ENCODE measurements around the gene ARHGAP1. TPM values are rescaled to one million over a fixed set of nuclear protein-coding genes. Genes with fewer than 3 reads are reported as not detected.

Gene ARHGAP1
- total and polyA plus RNA-seq, 2 of the 13 experiments (the other 11 are each of a cell fraction or from before 2014, with no cell fraction given): 18.6 to 30.3 TPM

DNA sequence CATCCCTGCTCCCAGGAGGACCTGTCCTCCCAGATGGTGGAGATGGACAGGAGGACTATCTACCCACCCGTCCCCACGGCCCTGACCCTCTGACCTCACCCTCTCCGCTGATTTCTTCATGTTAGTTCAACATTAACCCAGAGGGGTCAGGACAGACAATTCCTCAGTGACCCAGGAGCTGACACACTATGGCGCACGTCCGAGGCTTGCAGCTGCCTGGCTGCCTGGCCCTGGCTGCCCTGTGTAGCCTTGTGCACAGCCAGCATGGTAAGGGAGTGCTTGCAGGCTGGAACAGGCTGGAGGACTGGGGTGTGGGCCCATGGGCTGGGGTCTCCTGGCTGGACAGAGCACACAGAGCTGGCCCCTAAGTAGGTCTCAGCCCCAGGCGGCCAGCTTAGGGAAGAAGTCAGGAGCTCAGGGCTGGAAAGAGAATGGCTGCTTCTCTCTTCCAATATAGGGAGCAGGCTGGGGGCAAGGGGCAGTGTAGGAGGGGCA, 18.7 kb upstream of the ARHGAP1 start, which contains the start of gene F2 (continued):
- TF ChIP-seq CTCF (CRISPR knock-in tag; IDR thresholded peaks at IDR 0.05) (no peak), JUN (CRISPR knock-in tag; IDR thresholded peaks at IDR 0.05) (peak; percentile 61), KLF16 (CRISPR knock-in tag; IDR thresholded peaks at IDR 0.05) (peak in 1 of 2 experiments; percentile 70; a peak in 2 of 4 replicates), PHF8 (CRISPR knock-in tag; IDR thresholded peaks at IDR 0.05) (peak; percentile 69), ZNF317 (CRISPR knock-in tag; IDR thresholded peaks at IDR 0.05) (0 out of 2 replicates have a peak, but pooled peaks have one; percentile 43), ZNF274 (CRISPR knock-in tag; IDR thresholded peaks at IDR 0.05) (no peak; the same call in none of the 2 replicates), SNAPC2 (CRISPR knock-in tag; IDR thresholded peaks at IDR 0.05) (peak; percentile 74; the same call in 1 of the 2 replicates), ZNF563 (CRISPR knock-in tag; IDR thresholded peaks at IDR 0.05) (no peak), ZNF615 (CRISPR knock-in tag; IDR thresholded peaks at IDR 0.05; ENCODE audit: borderline replicate concordance) (no peak), PAF1 (CRISPR knock-in tag; IDR thresholded peaks at IDR 0.05) (no peak; the same call in 1 of the 2 replicates), SRSF4 (IDR thresholded peaks at IDR 0.05; ENCODE audit: low read depth, low read length, poor library complexity, severe bottlenecking) (no peak), ARID3A (IDR thresholded peaks at IDR 0.05; ENCODE audit: low read depth, low read length) (0 out of 2 replicates have a peak, but pooled peaks have one; percentile 4), ZHX1 (CRISPR knock-in tag; IDR thresholded peaks at IDR 0.05; ENCODE audit: low read depth) (peak; percentile 60)
- TF ChIP-seq, protein P1, sequence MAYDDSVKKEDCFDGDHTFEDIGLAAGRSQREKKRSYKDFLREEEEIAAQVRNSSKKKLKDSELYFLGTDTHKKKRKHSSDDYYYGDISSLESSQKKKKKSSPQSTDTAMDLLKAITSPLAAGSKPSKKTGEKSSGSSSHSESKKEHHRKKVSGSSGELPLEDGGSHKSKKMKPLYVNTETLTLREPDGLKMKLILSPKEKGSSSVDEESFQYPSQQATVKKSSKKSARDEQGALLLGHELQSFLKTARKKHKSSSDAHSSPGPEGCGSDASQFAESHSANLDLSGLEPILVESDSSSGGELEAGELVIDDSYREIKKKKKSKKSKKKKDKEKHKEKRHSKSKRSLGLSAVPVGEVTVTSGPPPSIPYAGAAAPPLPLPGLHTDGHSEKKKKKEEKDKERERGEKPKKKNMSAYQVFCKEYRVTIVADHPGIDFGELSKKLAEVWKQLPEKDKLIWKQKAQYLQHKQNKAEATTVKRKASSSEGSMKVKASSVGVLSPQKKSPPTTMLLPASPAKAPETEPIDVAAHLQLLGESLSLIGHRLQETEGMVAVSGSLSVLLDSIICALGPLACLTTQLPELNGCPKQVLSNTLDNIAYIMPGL (CRISPR knock-in tag; IDR thresholded peaks at IDR 0.05; ENCODE audit: borderline replicate concordance in 1 of 2, low read depth in 1 of 2): peak in 1 of 2 experiments; percentile 21; a peak in 2 of 4 replicates
- TF ChIP-seq, protein P2, sequence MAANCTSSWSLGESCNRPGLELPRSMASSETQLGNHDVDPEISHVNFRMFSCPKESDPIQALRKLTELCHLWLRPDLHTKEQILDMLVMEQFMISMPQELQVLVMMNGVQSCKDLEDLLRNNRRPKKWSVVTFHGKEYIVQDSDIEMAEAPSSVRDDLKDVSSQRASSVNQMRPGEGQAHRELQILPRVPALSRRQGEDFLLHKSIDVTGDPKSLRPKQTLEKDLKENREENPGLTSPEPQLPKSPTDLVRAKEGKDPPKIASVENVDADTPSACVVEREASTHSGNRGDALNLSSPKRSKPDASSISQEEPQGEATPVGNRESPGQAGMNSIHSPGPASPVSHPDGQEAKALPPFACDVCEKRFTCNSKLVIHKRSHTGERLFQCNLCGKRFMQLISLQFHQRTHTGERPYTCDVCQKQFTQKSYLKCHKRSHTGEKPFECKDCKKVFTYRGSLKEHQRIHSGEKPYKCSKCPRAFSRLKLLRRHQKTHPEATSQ (CRISPR knock-in tag; IDR thresholded peaks at IDR 0.05; ENCODE audit: borderline replicate concordance): 0 out of 2 replicates have a peak, but pooled peaks have one; percentile 75
- TF ChIP-seq, protein P3, sequence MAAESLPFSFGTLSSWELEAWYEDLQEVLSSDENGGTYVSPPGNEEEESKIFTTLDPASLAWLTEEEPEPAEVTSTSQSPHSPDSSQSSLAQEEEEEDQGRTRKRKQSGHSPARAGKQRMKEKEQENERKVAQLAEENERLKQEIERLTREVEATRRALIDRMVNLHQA (CRISPR knock-in tag; IDR thresholded peaks at IDR 0.05): no peak

Measured in HepG2 (cell line).